Germinal center (tissue), 1 donor: Measurements from ENCODE around the gene CTSZ.
"Not testable (repeated sequence)": the region's sequence is repeated elsewhere in the genome, so short reads cannot be mapped to it uniquely, and the experiment has no call there.

Experiments used
- DNase-seq: peaks from one replicate; pipeline ENCODE4 v3.0.0; 2012; ENCODE audit warnings: mixed read lengths, low spot score

Gene CTSZ

DNA sequence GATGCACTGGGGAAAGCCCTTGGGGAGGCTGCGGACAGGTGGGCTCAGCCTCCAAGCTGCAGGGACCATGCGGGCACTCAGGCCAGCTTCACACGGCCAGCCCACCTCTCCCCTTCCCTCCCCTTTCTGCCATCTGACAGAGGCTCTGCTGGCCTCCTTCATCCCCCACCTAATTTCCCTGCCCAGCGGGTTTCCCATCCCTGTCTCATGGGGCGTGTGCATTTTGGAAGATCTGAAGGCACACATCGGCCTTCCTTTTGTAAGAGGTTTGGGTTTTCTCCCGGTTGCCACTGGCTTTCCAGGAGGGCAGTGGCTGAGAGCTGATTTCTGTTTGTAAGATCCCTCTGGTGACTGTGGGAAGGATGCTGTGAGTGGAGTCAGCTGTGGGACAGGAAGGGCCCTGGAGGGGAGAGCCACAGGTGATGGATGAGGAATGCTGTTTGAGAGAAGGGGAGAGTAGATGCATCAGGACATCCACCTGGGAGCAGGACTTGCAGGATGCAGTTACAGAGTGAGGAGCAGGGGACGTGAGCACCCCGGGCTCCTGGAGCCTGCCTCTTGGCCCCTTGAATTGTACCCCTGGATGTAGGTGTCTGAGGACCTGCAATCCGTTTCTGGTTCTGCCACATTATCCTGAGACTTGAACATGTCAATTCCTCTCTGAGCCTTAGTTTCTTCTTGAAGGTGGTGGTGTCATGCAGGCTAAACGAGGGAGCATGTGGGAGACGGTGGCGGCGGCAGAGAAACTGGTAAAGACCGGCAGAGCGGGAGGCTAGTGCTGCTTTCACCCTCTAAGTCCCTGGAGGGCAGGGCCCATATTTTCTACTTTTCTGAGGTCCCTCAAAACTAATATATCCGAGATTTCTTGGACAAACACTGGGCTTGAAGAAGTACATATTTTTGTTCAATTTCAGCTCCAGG lies 6.2 kb upstream of the CTSZ start:
- no peak for DNase-seq

DNA sequence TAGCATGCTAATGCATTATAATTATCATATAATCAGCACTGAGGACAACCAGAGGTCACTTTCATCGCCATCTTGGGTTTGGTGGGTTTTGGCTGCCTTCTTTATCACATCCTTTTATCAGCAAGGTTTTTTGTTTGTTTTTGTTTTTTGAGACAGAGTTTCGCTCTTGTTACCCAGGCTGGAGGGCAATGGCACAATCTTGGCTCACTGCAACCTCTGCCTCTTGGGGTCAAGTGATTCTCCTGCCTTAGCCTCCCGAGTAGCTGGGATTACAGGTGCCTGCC lies 4.8 kb upstream of the CTSZ start:
- DNase-seq, result not testable (repeated sequence)

DNA sequence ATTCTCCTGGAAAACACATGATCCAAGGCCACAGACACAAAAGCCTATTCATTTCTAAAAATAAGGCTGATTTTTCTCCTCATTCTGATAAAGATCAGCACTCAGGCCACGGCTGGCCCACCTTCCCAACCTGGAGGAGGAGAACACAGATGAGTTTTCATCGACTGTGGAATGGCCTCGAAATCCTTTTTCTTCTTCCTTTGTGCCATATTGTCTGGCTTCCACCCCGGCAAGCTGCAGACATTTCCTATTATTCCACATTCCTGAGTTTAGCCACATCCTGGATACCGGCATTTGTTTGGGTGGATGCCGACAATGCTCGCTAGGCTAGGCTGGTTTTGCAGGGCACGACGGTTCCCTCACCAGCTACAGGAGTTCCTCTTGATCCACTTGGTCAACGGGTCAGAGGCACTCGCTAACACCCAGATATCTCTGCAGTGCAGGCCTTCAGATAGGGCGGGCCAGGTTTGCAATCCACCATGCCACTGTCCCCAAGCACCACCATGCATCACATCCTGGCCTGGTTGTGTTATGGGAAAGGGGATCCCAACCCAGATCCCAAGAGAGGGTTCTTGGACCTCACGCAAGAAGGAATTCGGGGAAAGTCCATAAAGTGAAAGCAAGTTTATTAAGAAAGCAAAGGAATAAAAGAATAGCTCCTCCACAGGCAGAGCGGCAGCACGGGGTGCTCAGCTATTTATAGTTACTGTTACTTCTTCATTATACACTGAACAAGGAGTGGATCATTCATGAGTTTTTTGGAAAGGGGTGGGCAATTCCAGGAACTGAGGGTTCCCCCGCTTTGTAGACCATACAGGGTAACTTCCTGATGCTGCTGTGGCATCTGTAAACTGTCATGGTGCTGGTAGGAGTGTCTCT lies 4.2 kb upstream of the CTSZ start:
- no peak for DNase-seq

DNA sequence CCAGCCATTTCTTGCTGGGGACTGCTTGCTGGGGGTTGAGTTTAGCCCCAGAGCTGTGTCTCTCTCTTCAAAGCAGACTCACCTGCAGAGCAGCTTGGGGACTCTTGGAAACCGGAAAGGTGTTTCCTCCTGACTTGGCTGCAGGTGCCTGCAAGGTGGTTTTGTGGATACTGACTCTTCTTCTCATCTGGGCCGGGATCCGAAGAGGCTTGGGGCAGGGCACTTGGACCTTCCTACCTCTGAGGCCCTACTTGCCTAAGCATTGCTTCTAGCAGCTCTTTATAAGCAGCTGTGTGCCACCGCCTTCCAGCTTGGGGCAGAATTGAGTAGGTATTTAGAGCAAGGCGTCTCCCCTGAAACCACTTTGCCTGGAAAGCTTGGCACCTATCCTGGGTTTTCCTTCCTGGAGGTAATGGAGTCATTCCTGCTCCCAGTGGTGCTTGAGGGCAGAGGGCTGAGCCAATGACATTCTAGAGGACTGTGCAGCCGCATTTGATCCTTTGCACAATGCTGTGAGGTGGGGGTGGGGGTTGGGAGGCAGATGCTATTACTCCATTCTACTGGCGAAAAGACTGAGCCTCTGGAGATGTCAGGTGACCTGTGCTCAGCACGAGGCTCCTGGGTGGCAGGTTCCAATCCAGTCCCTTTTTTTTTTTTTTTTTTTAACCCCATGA lies 3.4 kb upstream of the CTSZ start:
- no peak for DNase-seq

DNA sequence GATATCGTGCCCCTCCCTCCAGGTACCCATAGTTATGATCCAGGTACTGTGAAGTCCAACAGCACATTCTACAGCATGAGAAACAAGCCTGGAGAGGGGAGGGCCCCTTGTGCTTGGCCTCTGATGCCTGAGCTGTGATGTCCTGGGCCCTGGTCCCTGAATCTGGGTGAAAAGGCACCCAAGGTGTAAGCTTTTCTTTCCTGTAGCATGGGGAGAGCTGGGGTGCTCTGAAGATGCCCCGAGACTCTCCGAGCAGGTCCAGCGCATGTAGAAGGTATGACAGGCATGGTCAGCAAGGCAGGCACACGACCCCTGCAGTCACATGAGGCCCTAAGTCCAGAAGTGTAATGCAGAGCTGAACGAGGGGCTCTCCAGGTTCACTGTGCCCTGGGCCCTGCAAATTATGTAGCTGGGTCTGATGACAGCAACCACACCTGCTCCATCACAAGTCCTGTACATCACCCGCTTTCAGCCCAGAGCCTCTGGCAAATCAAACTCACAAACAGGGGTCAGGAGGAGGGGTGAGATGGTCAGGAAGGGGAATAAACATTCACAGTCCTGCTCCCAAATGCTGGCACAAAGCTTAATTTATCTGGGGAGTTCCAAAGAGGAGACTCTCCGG lies 1.8 kb upstream of the CTSZ start:
- DNase-seq, result no peak

DNA sequence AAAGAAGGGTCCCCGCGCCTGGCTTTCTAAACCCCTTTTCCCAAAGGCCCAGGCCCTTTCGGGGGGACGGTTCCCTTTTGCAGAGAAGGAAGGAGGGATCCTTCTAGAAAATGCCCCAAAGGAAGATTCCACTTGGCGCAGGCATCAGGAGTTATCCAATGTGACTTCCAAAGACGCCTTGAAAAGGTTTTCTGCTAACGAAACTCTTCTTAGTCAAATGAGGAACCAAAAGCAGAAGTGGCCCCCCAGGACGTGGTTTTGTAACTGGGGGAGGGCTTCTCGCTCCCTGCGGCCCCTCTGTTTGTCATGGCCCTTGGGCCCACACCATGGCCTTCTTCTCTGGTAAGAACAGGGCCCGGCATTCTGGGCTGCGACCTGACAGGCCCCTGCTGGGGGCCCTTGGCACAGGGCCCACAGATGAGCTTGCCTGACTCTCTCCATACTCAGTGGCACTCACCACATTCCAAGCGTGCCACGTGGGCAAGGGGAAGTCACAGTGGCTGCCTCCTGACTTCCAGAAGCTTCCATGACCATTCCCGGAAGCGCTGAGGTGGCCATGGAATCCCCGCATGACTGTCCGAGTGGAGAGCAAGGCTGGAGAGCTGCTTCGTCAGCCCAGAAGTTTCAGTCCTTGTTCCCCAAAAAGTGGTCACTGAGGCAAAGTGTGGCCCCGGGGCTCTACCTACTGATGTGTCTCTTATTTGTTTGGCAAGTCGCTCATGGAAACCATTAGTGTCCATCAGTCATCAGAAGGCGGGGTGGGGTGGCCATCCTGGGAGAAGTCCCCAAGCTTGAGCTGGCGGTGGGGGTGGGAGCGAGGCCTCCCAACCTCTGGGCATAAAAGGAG lies 834 bp upstream of the CTSZ start:
- DNase-seq, result peak; percentile 86

DNA sequence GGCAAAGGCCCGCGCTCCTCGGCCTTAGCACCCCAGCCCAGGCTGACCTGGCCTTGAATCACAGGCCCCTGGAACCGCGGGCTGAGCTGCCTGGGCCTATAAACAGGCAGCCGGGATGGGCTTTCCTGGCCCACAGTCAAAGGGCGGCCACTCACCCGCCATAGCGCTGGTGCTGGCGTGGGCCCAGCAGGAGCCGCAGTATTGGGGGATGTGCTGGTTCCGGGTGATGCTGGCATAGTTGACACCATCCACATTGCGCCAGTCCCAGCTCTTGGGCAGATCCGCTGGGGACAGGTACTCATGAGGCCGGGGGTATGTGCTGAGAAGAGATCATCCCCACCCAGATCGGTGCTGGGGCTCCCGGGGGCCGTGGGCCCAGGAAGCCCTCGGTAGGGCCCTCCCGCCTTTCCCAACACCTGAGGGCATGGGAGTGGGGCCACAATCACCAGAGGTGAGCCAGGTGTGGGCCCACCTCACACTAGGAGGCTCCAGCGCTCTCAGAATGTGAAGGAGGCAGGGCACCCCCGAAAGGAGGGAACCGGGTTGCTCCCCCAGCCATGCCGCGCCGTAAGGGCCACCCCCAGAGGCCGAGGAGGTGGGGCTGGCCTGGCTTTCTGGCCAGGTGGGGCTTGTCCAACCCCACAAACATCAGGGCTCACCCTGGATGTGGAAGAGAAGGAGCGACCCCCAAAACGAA lies 739 bp downstream of the CTSZ start:
- peak; percentile 45 for DNase-seq

DNA sequence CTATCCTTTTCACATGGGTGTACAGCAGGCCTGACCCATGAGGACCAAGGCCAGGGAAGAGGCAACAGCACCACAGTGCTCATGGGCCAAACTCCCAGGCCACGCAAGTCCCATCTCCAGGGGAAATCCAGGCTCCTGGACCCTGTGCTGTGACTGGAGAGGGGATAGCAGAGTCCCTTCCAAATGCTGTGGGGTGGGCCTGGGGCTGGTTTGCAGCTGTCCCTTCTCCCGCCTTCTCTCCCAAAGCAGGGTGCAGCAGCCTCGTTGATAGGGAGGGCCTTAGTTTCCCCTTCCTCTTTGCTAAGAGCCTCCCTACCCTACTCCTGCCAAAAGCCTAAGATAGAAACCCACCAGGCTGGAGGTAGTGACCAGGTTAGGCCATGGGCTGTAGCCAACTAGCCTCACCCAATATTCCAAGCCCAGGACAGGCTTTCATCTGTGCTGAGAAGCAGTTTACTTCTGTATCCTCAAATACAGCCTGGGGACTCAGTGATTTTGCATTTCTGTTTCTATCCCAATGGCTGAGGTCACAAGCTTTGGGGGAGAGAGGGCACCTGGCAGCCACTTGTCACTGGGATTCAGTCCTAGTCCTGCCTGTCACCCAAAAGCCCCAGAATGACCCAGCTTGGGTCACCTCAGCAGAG lies 1.4 kb downstream of the CTSZ start:
- peak; percentile 38 for DNase-seq

DNA sequence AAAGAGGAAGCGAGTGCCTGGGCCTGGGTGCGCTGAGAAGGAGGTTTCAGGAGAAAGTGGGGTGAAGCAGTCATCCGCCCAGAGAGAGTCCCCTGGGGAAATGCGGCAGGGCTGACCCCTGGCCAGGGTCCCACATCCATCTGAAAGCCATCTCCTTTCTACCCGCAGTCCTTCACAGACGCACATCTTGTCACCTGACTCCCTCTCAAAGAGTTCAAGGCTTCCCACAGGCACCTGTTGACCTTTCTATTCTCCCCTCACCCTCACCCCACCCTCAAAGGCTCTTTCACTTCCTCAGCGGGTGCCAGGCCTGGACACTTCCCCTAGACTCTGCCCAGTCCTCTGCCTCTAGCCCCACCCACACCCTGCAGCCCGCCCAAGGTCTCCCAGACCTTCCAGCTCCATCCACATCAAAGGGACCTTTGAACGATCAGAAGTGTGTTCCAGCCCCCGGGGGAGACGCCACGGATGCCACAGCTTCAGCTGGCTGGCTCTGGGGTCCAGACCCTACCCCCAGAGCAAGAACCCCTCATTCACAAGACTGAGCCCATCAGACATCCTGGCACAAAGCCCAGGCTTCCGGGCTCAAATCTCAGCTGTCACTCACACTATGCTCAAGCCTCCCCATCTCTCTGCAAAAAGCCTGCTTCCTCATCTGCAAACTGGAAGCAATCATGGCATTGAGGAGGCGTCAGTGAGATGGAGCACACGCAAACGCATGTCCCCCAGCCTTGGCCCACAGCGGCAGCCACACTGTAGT lies 2.1 kb downstream of the CTSZ start:
- DNase-seq, result peak; percentile 84

DNA sequence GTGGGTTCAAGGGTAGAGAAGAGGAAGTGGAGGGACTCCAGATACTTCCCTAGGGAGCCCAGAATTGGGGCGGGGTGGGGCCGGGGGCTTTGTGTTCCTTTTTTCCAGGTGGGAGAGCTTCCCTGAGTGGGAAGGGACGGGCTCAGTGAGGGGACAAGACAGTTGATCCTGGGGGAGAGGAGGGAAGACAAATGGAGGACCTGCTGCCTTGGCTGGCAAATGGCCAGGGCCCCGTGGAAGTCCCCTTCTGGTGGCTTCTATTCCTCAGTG lies 2.6 kb downstream of the CTSZ start:
- DNase-seq, result no peak

DNA sequence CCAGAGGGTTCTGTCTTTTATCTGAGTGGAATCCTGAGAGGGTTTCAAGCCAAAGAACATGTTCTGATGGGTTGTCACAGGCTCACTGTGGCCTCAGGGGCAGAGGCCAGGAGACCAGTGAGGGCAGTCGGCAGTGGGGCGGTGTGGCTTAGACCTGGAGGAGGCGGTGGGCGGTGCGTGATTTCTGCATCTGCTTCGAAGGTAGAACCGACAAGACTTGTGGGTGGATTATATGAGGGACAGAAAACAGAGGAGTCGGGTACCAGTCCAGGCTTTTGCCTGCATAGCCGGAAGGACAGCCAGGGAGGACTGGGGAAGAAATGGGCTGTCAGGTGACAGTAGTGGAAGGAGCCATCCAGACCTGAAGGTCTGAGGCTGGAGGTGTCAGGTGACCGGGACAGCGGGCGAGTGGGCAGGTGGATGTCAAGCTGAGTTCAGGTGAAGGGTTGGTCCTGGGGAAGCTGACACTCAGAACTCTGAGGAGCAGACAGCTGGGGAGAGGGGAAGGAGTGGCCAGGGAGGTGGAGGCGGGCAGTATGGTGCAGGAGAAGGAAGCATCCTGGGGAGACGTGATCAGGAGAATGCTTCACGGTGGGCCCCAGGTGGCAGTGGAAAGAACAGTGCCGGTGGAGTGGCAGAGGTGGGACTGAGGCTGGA lies 3.1 kb downstream of the CTSZ start:
- no peak for DNase-seq

DNA sequence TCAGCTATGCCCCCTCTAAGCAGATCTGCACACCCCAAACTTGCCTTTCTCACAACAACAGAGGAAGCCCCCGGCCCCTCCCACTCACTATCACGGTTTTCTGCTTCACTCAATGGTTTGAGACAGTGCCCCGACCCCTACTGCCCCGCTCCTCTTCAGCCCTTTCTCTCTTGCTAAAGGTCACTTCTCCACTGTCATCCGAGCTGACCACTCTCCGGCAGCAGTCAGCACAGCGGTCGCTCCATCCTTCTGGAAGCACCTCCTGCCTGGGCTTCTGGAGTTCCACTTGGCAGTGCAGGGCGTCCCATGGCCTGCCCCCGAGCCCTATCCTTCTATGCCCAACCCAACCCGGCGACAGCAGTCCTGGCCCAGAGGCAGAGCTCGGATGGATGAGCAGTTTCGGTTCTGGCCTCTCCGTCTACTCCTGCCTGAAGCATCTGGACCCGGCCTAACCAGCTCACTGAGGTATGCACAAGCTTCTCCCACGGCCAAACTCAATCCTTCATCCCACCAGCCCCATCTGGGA lies 4.1 kb downstream of the CTSZ start:
- no peak for DNase-seq

DNA sequence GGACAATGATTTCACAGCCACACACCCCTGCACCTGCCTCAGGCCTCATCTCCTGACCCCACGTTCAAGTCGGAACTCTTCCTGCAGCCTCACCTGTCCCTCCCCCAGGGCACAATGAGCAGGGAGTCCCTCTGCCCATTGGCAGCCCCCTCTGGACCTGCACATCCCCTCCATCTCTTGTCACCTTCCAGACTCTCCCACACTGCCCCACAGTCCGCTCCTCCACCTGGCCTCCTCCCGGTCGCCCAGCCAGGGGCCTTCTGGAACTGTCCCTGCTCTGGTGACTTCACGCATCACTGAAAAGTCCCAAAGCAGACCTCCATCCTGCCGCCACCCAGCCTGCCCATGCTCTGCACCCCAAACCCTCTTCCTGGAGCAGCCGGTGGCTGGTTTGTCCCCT lies 4.7 kb downstream of the CTSZ start:
- DNase-seq, result no peak

DNA sequence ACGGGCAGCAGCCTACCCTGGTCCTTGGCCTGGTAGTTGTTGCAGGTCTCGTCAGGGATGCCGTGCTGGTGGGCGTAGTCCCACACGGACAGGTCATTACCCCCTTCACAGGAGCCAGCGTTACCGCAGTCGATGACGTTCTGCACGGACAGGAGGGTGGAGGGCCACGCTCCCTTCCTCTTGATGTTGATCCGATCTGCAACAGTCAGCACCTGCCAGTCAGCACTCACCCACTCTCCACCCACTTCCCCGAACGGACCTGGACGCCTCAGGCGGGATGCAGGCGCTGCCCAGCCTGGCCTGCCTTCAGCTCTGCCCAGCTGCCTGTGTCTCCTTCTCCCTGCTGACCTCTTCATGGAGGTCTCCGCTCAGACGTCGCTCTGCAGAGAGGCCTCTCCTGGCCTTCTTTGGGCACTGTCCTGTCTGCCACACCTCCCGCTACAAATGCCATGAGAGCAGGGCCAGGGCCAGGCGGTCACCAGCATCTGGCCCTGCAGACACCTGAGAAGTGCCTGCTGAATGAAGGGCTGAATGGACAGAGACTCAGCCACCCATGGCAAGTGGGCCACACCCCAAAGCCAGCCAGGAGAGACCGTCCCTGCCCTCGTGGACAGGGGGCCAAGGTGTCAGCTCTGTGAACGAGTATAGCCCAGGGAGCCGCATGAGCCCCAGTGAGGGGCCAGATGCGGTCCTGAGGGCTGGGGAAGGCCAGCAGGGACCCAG lies 5.4 kb downstream of the CTSZ start:
- no peak for DNase-seq

DNA sequence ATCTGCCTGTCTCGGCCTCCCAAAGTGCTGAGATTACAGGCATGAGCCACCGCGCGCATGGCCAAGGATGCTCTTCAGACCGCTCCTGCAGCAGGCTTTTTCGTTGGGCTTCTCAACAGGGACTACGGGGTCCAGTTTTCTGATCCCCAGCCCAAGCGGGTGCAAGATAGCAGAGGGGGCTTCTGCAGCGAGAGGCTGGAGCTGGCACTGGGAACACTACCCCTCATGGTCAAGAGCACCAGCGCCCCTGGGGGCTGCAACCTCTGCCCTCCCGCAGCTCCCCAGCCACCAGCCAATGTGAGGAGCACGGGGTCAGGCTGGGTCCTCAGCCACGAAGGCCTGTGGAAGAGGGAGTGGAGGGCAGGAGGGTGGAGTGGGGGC lies 6.0 kb downstream of the CTSZ start:
- DNase-seq, result no peak

DNA sequence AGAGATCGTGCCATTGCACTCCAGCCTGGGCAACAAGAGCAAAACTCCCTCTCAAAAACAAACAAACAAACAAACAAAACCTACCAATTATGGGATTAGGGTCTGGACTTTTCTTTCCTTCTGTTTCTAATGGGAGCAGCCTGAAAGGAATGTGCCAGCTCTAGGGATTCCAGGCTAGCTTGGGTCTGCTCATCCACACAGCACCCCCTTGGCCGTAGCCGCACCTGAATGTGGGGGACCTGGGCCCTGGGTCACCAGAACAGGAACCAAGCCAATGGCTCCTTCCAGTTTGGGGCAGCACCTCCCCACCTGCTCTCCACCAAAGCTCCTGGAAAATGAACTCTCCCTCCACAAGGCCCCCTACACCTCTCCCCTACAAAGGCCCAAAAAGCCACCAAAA lies 6.7 kb downstream of the CTSZ start:
- no peak for DNase-seq

DNA sequence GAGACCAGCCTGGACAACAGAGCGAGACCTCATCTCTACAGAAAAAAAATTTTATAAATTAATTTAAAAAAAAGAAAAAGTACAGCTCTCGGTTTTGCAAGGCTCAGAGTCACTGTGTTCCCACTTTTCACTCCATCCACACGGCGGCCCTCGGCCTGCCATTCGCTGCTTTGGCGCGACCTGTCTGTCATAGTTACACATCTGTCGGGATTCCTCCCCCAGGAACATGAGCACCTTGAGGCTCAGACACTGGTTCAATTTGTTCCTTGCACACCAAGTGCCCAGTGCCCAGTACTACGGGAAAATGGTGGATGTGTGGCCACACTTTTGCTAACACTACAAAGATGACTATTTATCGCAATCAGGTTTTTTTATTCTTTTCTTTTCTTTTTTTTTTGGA lies 8.4 kb downstream of the CTSZ start:
- DNase-seq, result no peak

DNA sequence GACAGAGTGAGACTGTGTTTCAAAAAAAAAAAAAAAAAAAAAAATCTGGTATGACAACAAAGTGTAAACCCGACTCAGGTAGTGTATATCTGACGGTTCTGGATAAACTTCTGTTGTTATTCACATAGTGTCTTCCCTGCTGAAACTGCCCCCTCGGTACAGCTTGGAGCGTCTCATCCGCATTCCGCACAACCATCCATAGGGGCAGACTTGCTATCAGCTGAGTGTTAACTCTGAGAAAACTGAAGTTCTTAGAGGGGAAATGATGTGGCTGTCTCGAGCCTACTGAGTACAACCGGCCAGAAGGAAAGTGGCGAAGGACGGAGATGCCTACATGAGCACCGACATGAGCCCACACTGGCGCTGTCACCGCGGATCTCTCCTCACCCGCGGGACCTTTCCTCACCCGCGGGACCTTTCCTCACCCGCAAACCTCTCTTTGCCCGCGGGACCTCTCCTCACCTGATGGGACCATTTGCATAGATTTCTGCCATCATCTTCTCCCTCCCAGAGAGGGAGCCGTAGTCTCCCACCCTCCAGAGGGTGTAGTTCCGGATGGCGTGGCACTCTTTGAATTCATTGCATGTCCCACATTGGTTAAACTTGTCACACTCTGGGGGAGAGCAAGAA lies 9.8 kb downstream of the CTSZ start:
- DNase-seq, result no peak
